ENCODE results near the gene RNPS1. TPM values are rescaled to one million over a fixed set of nuclear protein-coding genes. Genes with fewer than 3 reads are reported as not detected.

RNPS1 gene
- total and polyA plus RNA-seq, 2 donors (not counting 3 experiments of a cell fraction or from before 2014, with no cell fraction given), result 206 to 209 TPM

DNA sequence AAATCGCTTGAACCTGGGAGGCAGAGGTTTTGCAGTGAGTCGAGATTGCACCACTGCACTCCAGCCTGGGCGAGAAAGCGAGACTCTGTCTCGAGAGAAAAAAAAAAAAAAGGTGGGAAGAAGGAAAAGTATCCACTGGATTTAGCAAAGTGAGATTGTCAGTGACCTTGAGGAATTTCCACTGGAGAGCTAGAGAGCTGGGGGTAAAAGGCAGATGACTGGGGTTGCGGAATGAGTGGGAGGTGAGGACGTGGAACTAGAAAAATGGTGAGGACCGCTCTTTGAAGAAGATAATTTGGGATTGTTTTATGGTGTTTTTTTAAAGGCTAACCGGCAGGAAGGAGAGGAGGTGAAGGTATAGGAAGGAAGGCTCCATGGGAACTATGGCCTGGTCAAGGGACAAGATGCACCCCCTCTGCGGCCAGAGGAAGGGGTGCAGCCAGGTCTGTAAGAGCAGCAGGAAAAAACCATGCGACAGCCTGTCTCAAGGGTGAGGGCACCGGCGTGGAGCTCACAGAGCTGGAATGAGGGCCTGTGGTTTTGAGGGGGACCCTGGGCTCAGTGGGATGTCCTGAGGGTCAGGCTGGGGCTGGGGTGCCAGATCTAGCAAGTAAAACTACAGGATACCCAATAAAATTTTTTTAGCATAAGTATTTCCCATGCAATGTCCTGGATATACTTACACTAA is 63.4 kb downstream of the RNPS1 start:
- ChIA-PET CTCF (interaction anchor here (0.9 kb wide), 1 partner anchor 10 kb away, joined by 5 read pairs; the partner anchor contains the start of gene PGP), POLR2A (interaction anchor here (1.3 kb wide), 1 partner anchor 49 kb away, joined by 5 read pairs; the partner anchor contains the start of gene TRAF7)
- Histone ChIP-seq H3K9ac (replicated peaks; ENCODE audit: extremely low read depth, insufficient read depth, low read length) (peak overlapping the region; percentile 88), H3K4me1 (ENCODE audit: control insufficient read depth, extremely low read depth, insufficient read depth, low read length) (peaks cover 10% of the 10 kb centered on the region), H3K9me3 (replicated peaks; ENCODE audit: control insufficient read depth, insufficient read depth, low read length) (no peaks in the 10 kb centered on the region), H3K4me2 (ENCODE audit: insufficient read depth, low read length) (peak overlapping the region; percentile 64), H2AFZ (ENCODE audit: low read depth, low read length) (peak overlapping the region; percentile 83), H3K36me3 (ENCODE audit: control insufficient read depth in 2 of 2, extremely low read depth in 1 of 2, insufficient read depth in 2 of 2, low read length in 2 of 2) (peaks cover 0 to 18% of the 10 kb centered on the region in 2 experiments), H3K27ac (ENCODE audit: insufficient read depth, low read depth, low read length) (peak overlapping the region; percentile 21), H3K27me3 (ENCODE audit: control insufficient read depth in 2 of 2, insufficient read depth in 2 of 2, low read length in 2 of 2) (peaks cover 2 to 4% of the 10 kb centered on the region in 2 experiments), H3K9me1 (replicated peaks; ENCODE audit: control insufficient read depth, extremely low read depth, insufficient read depth, low read length) (no peaks in the 10 kb centered on the region), H4K20me1 (replicated peaks; ENCODE audit: control insufficient read depth, extremely low read depth, insufficient read depth, low read length) (no peaks in the 10 kb centered on the region), H3K4me3 (replicated peaks in 1 of 3; ENCODE audit: insufficient read depth in 1 of 3, low read depth in 1 of 3, low read length in 3 of 3) (peak overlapping the region; percentile 17 to 91 (median 73)), H3K79me2 (ENCODE audit: control insufficient read depth, insufficient read depth, low read length) (peaks cover 7% of the 10 kb centered on the region)
- DNase-seq (ENCODE audit: low read depth, low spot score), result no peak
- TSS peak; percentile 37 for BruUV-seq (replicated peaks)
- peak; percentile 8 for FAIRE-seq
- TF ChIP-seq POLR2A (IDR thresholded peaks at IDR 0.05; ENCODE audit: low read depth, low read length), result no peak
- TF ChIP-seq FOS (IDR thresholded peaks at IDR 0.05; ENCODE audit: borderline replicate concordance, insufficient read depth, low read length), result no peak
- no peak for TF ChIP-seq POLR2AphosphoS5 (IDR thresholded peaks at IDR 0.05; ENCODE audit: insufficient read depth, low read depth, low read length)
- TF ChIP-seq, protein P1, sequence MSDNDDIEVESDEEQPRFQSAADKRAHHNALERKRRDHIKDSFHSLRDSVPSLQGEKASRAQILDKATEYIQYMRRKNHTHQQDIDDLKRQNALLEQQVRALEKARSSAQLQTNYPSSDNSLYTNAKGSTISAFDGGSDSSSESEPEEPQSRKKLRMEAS (IDR thresholded peaks at IDR 0.05; ENCODE audit: insufficient read depth, insufficient read length), result no peak
- TF ChIP-seq, protein P2, sequence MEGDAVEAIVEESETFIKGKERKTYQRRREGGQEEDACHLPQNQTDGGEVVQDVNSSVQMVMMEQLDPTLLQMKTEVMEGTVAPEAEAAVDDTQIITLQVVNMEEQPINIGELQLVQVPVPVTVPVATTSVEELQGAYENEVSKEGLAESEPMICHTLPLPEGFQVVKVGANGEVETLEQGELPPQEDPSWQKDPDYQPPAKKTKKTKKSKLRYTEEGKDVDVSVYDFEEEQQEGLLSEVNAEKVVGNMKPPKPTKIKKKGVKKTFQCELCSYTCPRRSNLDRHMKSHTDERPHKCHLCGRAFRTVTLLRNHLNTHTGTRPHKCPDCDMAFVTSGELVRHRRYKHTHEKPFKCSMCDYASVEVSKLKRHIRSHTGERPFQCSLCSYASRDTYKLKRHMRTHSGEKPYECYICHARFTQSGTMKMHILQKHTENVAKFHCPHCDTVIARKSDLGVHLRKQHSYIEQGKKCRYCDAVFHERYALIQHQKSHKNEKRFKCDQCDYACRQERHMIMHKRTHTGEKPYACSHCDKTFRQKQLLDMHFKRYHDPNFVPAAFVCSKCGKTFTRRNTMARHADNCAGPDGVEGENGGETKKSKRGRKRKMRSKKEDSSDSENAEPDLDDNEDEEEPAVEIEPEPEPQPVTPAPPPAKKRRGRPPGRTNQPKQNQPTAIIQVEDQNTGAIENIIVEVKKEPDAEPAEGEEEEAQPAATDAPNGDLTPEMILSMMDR (IDR thresholded peaks at IDR 0.05; ENCODE audit: extremely low read depth in 1 of 2, insufficient read depth in 1 of 2, low read depth in 1 of 2, low read length in 2 of 2), result no peak
- no peak for TF ChIP-seq MYC (IDR thresholded peaks at IDR 0.05; ENCODE audit: low read depth, low read length)
- TF ChIP-seq EZH2 (IDR thresholded peaks at IDR 0.05; ENCODE audit: borderline replicate concordance, low read depth, low read length, severe bottlenecking), result no peak
- no peak for TF ChIP-seq GATA2 (IDR thresholded peaks at IDR 0.05; ENCODE audit: insufficient read depth, insufficient read length, low read depth, low read length)
- no peak for TF ChIP-seq JUN (IDR thresholded peaks at IDR 0.05; ENCODE audit: borderline replicate concordance, insufficient read depth, insufficient read length, low read depth)
- dilution Hi-C loops (cut with MboI; ENCODE audit: extremely low pct_ligation_motif_present, low sequenced_read_pairs) (no loop called here), intact Hi-C loops (cut with micrococcal nuclease) (loop anchor here (1.0 kb wide), 3 partner anchors 11 to 49 kb away; partner anchors contain the start of genes E4F1 and TRAF7)

MicroRNAs encoded within 50 kb of the gene (microRNA counts, 767-probe panel; counts per million panel counts)
- 723 counts per million, percentile 96 among the panel's probes with 10 or more counts for microRNA hsa-miR-940

Small RNA genes lying within 50 kb of the gene (microRNA-seq; reads per million reads assigned to microRNA genes)
- gene MIR3677 (ENCODE audit: borderline number of aligned reads, borderline replicate concordance) (not detected), gene MIR4717 (ENCODE audit: borderline number of aligned reads, borderline replicate concordance) (not detected)

Small RNA genes lying within 50 kb of the gene (small RNA-seq; reads per million reads assigned to genes)
- not detected for gene MIR3677 (ENCODE audit: insufficient read depth, insufficient read length, low read depth, low replicate concordance)
- not detected for gene MIR4717 (ENCODE audit: insufficient read depth, insufficient read length, low read depth, low replicate concordance)

Other genes with a start within 250 kb of the RNPS1 start
- 3.3 and 3.9 TPM in 2 replicates for gene NPW, start 248.3 kb downstream of the RNPS1 start, total RNA-seq
- gene NPW, start 248.3 kb downstream of the RNPS1 start, polyA plus RNA-seq, result 0.84 and 1.8 TPM in 2 replicates
- gene NHERF2, start 241.2 kb downstream of the RNPS1 start, total RNA-seq, result 71.2 and 77.7 TPM in 2 replicates
- gene NHERF2, start 241.2 kb downstream of the RNPS1 start, polyA plus RNA-seq, result 65.2 and 84.5 TPM in 2 replicates
- gene NTHL1, start 220.3 kb downstream of the RNPS1 start, total RNA-seq, result 35.3 and 39.8 TPM in 2 replicates
- 65.8 and 77.9 TPM in 2 replicates for gene NTHL1, start 220.3 kb downstream of the RNPS1 start, polyA plus RNA-seq
- 144 TPM in 2 replicates for gene TSC2, start 220.1 kb downstream of the RNPS1 start, total RNA-seq
- gene TSC2, start 220.1 kb downstream of the RNPS1 start, polyA plus RNA-seq, result 87.9 and 116 TPM in 2 replicates
- 92.1 and 102 TPM in 2 replicates for gene PKD1, start 132.2 kb downstream of the RNPS1 start, total RNA-seq
- gene PKD1, start 132.2 kb downstream of the RNPS1 start, polyA plus RNA-seq, result 52.5 and 62.3 TPM in 2 replicates
- 0.91 and 1.6 TPM in 2 replicates for gene RAB26, start 119.5 kb downstream of the RNPS1 start, total RNA-seq
- 2.0 and 3.1 TPM in 2 replicates for gene RAB26, start 119.5 kb downstream of the RNPS1 start, polyA plus RNA-seq
- gene TRAF7, start 112.3 kb downstream of the RNPS1 start, total RNA-seq, result 141 and 159 TPM in 2 replicates
- 175 and 191 TPM in 2 replicates for gene TRAF7, start 112.3 kb downstream of the RNPS1 start, polyA plus RNA-seq
- 0.35 and 0.58 TPM in 2 replicates for gene CASKIN1, start 71.5 kb downstream of the RNPS1 start, total RNA-seq
- gene CASKIN1, start 71.5 kb downstream of the RNPS1 start, polyA plus RNA-seq, result 0.10 and 0.11 TPM in 2 replicates
- 36.9 and 37.0 TPM in 2 replicates for gene MLST8, start 62.7 kb downstream of the RNPS1 start, total RNA-seq
- gene MLST8, start 62.7 kb downstream of the RNPS1 start, polyA plus RNA-seq, result 129 and 181 TPM in 2 replicates
- gene BRICD5, start 57.3 kb downstream of the RNPS1 start, total RNA-seq, result 8.4 and 10.2 TPM in 2 replicates
- gene BRICD5, start 57.3 kb downstream of the RNPS1 start, polyA plus RNA-seq, result 5.6 and 9.3 TPM in 2 replicates
- 29.6 and 32.0 TPM in 2 replicates for gene PGP, start 53.3 kb downstream of the RNPS1 start, total RNA-seq
- 28.5 and 40.0 TPM in 2 replicates for gene PGP, start 53.3 kb downstream of the RNPS1 start, polyA plus RNA-seq
- gene E4F1, start 44.5 kb downstream of the RNPS1 start, total RNA-seq, result 31.9 and 32.7 TPM in 2 replicates
- 28.6 and 40.8 TPM in 2 replicates for gene E4F1, start 44.5 kb downstream of the RNPS1 start, polyA plus RNA-seq
- 1.0 and 1.2 TPM in 2 replicates for gene DNASE1L2, start 31.7 kb downstream of the RNPS1 start, total RNA-seq
- gene DNASE1L2, start 31.7 kb downstream of the RNPS1 start, polyA plus RNA-seq, result 0.57 and 1.3 TPM in 2 replicates
- gene ECI1, start 16.5 kb downstream of the RNPS1 start, total RNA-seq, result 43.6 and 45.8 TPM in 2 replicates
- 48.3 and 57.3 TPM in 2 replicates for gene ECI1, start 16.5 kb downstream of the RNPS1 start, polyA plus RNA-seq
- 25.5 and 36.0 TPM in 2 replicates for gene ABCA3, start 72.6 kb upstream of the RNPS1 start, total RNA-seq
- 13.5 and 16.7 TPM in 2 replicates for gene ABCA3, start 72.6 kb upstream of the RNPS1 start, polyA plus RNA-seq
- gene CCNF, start 161.3 kb upstream of the RNPS1 start, total RNA-seq, result 46.6 and 48.9 TPM in 2 replicates
- gene CCNF, start 161.3 kb upstream of the RNPS1 start, polyA plus RNA-seq, result 12.8 and 13.9 TPM in 2 replicates
- gene TEDC2, start 192.0 kb upstream of the RNPS1 start, total RNA-seq, result 12.7 and 15.2 TPM in 2 replicates
- 7.6 and 8.8 TPM in 2 replicates for gene TEDC2, start 192.0 kb upstream of the RNPS1 start, polyA plus RNA-seq
- gene NTN3, start 203.2 kb upstream of the RNPS1 start, total RNA-seq, result 0.15 TPM in 1 of 2 replicates, not detected in the other
- gene NTN3, start 203.2 kb upstream of the RNPS1 start, polyA plus RNA-seq, result not detected in 2 replicates
- gene TBC1D24, start 207.0 kb upstream of the RNPS1 start, total RNA-seq, result 17.3 and 22.8 TPM in 2 replicates
- gene TBC1D24, start 207.0 kb upstream of the RNPS1 start, polyA plus RNA-seq, result 8.1 and 10.6 TPM in 2 replicates
- gene ATP6V0C, start 245.8 kb upstream of the RNPS1 start, total RNA-seq, result 187 and 194 TPM in 2 replicates
- gene ATP6V0C, start 245.8 kb upstream of the RNPS1 start, polyA plus RNA-seq, result 122 and 146 TPM in 2 replicates

Measured in endothelial cell of umbilical vein (primary cell).